Endothelial cell of umbilical vein (primary cell): ENCODE measurements around the gene MCF2L. TPM values are rescaled to one million over a fixed set of nuclear protein-coding genes. Genes with fewer than 3 reads are reported as not detected.

Experiments used
- BruUV-seq: library from RNA; stranded (reverse); fragments of 400-500 nt; replicated peaks from 2 replicates; lab custom pipeline; 2021; lab: Mats Ljungman, UMichigan
- CTCF ChIA-PET: fragments of 300-600, 350-600 bp; sonication (Branson Sonifier 250); formaldehyde crosslinking; loops from one replicate; lab custom pipeline; 2021; ENCODE audit warnings: antibody characterized with exemption, inconsistent platforms; lab: Charles Lee
- POLR2A ChIA-PET: fragments of 300-600, 350-600 bp; sonication (Branson Sonifier 250); formaldehyde crosslinking; loops from one replicate; lab custom pipeline; 2021; ENCODE audit warnings: antibody characterized with exemption, inconsistent platforms; lab: Charles Lee
- DNase-seq: peaks from one replicate; pipeline ENCODE4 v3.0.0-alpha.2; 2011; ENCODE audit warnings: low read depth, low spot score
- FAIRE-seq: peaks from 2 replicates; lab custom pipeline; 2011; peaks lifted over from hg19 to GRCh38; lab: Jason Lieb, UNC
- H2AFZ ChIP-seq: 2 replicates; pipeline ENCODE4 v1.6.0; 2012; ENCODE audit warnings: low read depth, low read length, control low read depth, inconsistent platforms
- H3K27ac ChIP-seq: 2 replicates; pipeline ENCODE4 v1.5.1; 2011; ENCODE audit warnings: low read depth, mild to moderate bottlenecking, control low read depth, low read length, moderate library complexity; ENCODE audit not compliant: insufficient read depth
- H3K27me3 ChIP-seq, 2 experiments: 2 replicates each; pipeline versions ENCODE4 v1.6.0 to v1.6.1; 2011; ENCODE audit warnings: low read length in 2 of 2, mixed read lengths in 1 of 2; ENCODE audit not compliant: control insufficient read depth in 2 of 2, insufficient read depth in 2 of 2
- H3K36me3 ChIP-seq, 2 experiments: 2 replicates in 1 of 2; 3 replicates in 1 of 2; pipeline ENCODE4 v1.5.1; 2011; ENCODE audit warnings: low read length in 2 of 2, mild to moderate bottlenecking in 1 of 2, moderate library complexity in 1 of 2; ENCODE audit not compliant: control insufficient read depth in 2 of 2, insufficient read depth in 2 of 2; ENCODE audit errors: extremely low read depth in 1 of 2
- H3K4me1 ChIP-seq: 3 replicates; pipeline ENCODE4 v1.5.1; 2011; ENCODE audit warnings: mild to moderate bottlenecking, low read length; ENCODE audit not compliant: control insufficient read depth, insufficient read depth; ENCODE audit errors: extremely low read depth
- H3K4me2 ChIP-seq: 2 replicates; pipeline ENCODE4 v1.6.1; 2011; ENCODE audit warnings: low read length, control low read depth, mixed read lengths; ENCODE audit not compliant: insufficient read depth
- H3K4me3 ChIP-seq, 3 experiments: fragments of 200-600 bp in 1 of 3; sonication (generic), shearing (Covaris generic) in 1 of 3; replicated peaks in 1 of 3; 2 replicates each; pipeline ENCODE4 v1.5.1; 2011 to 2016; ENCODE audit warnings: control low read depth in 3 of 3, low read length in 3 of 3, mild to moderate bottlenecking in 2 of 3, inconsistent platforms in 1 of 3, low read depth in 1 of 3, moderate library complexity in 1 of 3; ENCODE audit not compliant: insufficient read depth in 1 of 3
- H3K79me2 ChIP-seq: 2 replicates; pipeline ENCODE4 v1.6.0; 2012; ENCODE audit warnings: low read length, inconsistent platforms; ENCODE audit not compliant: control insufficient read depth, insufficient read depth
- H3K9ac ChIP-seq: replicated peaks from 2 replicates; pipeline ENCODE3; 2011; ENCODE audit warnings: low read length, control low read depth; ENCODE audit not compliant: insufficient read depth; ENCODE audit errors: extremely low read depth
- H3K9me1 ChIP-seq: replicated peaks from 3 replicates; pipeline ENCODE4 v1.6.0; 2011; ENCODE audit warnings: mild to moderate bottlenecking, low read length; ENCODE audit not compliant: control insufficient read depth, insufficient read depth; ENCODE audit errors: extremely low read depth
- H3K9me3 ChIP-seq: replicated peaks from 2 replicates; pipeline ENCODE4 v1.5.1; 2012; ENCODE audit warnings: low read length, inconsistent platforms; ENCODE audit not compliant: control insufficient read depth, insufficient read depth
- H4K20me1 ChIP-seq: replicated peaks from 2 replicates; pipeline ENCODE3; 2011; ENCODE audit warnings: mild to moderate bottlenecking, low read length; ENCODE audit not compliant: control insufficient read depth, insufficient read depth; ENCODE audit errors: extremely low read depth
- EZH2 ChIP-seq: IDR thresholded peaks from 2 replicates; pipeline ENCODE4 v1.6.1; 2012; ENCODE audit warnings: borderline replicate concordance, low read depth, mild to moderate bottlenecking, moderate library complexity, low read length, inconsistent platforms; ENCODE audit not compliant: severe bottlenecking
- FOS ChIP-seq: IDR thresholded peaks from 2 replicates; pipeline ENCODE4 v1.6.1; 2011; ENCODE audit warnings: mild to moderate bottlenecking, low read length, moderate library complexity, borderline replicate concordance; ENCODE audit not compliant: insufficient read depth
- GATA2 ChIP-seq: IDR thresholded peaks from 2 replicates; pipeline ENCODE4 v1.7.0; 2011; ENCODE audit warnings: low read depth, mild to moderate bottlenecking, moderate library complexity, mixed read lengths, low read length; ENCODE audit not compliant: insufficient read length, insufficient read depth
- JUN ChIP-seq: IDR thresholded peaks from 2 replicates; pipeline ENCODE4 v1.6.1; 2011; ENCODE audit warnings: borderline replicate concordance, low read depth; ENCODE audit not compliant: insufficient read length, insufficient read depth
- MYC ChIP-seq: IDR thresholded peaks from one replicate; pipeline ENCODE4 v1.6.1; 2011; ENCODE audit warnings: mild to moderate bottlenecking, low read depth, low read length
- POLR2AphosphoS5 ChIP-seq: IDR thresholded peaks from 2 replicates; pipeline ENCODE4 v1.6.1; 2012; ENCODE audit warnings: low read depth, mild to moderate bottlenecking, control low read depth, low read length, moderate library complexity; ENCODE audit not compliant: insufficient read depth
- dilution Hi-C: fragments of 300-500 bp; cut with MboI; formaldehyde crosslinking; loops from one replicate; pipeline ENCODE4 v1.15.0; 2019; ENCODE audit warnings: low sequenced_read_pairs; ENCODE audit not compliant: extremely low pct_ligation_motif_present
- intact Hi-C: fragments of 100-400 bp; cut with micrococcal nuclease; formaldehyde crosslinking; loops from one replicate; pipeline ENCODE4 v1.10.0; 2022
- polyA plus RNA-seq, 4 experiments: library from polyadenylated mRNA; depleted of rRNA in 3 of 4; stranded (reverse) in 3 of 4; unstranded in 1 of 4; fragments of >200 nt; gene quantifications; 2 replicates each; pipeline versions ENCODE4 v1.2.1 to v1.2.3, GENCODE V29; 2011 to 2012; ENCODE audit warnings: missing spikeins in 1 of 4
- total RNA-seq: library from RNA; stranded (reverse); gene quantifications from 2 replicates; pipeline ENCODE4 v1.2.3, GENCODE V29; 2021
- TF ChIP-seq, protein P1 (sequence below): IDR thresholded peaks from 2 replicates; pipeline ENCODE4 v1.6.1; 2011; ENCODE audit not compliant: insufficient read depth, insufficient read length

The MCF2L gene
- total and polyA plus RNA-seq, 2 donors (not counting 3 experiments of a cell fraction or from before 2014, with no cell fraction given) = 0.33 to 0.58 TPM

DNA sequence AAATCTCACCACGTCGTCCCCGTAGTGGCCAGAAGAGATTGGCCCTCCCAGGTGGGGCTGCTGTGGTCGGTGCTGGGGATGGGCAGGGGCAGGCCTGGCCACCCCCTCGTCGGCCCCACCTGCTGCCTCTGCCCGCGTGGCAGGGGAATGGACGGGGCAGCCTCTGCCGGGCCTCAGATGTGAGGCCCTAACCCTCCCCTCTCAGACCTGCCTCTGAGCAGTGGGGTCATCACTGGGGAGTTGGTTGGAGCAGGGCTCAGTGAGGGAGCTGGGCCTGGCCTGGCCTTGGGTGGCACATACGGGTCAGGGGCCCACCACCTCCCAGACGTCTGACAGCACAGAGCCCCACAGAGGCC is 41.5 kb downstream of the MCF2L start:
- no peak overlapping the region for H3K9ac ChIP-seq
- no peak overlapping the region for H3K4me2 ChIP-seq
- no peaks in the 10 kb centered on the region for H3K36me3 ChIP-seq
- CTCF ChIA-PET = interaction anchor here (0.8 kb wide), 1 partner anchor 19 kb away, joined by 4 read pairs; no protein-coding TSS in a partner anchor
- H3K4me3 ChIP-seq = no peak overlapping the region
- no peaks in the 10 kb centered on the region for H3K9me1 ChIP-seq
- FAIRE-seq (no peak), DNase-seq (no peak)
- H3K27me3 ChIP-seq = no peaks in the 10 kb centered on the region
- TF ChIP-seq FOS = no peak
- TF ChIP-seq, protein P1, sequence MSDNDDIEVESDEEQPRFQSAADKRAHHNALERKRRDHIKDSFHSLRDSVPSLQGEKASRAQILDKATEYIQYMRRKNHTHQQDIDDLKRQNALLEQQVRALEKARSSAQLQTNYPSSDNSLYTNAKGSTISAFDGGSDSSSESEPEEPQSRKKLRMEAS = no peak
- TF ChIP-seq MYC = no peak
- no peak for TF ChIP-seq JUN
- no peak for TF ChIP-seq GATA2
- dilution Hi-C loops = no loop called here
- intact Hi-C loops = no loop called here
- H3K9me3 ChIP-seq = no peaks in the 10 kb centered on the region
- H3K4me1 ChIP-seq = no peaks in the 10 kb centered on the region
- H4K20me1 ChIP-seq = no peaks in the 10 kb centered on the region
- BruUV-seq = no TSS peak
- no peaks in the 10 kb centered on the region for H3K79me2 ChIP-seq
- H3K27ac ChIP-seq = no peak overlapping the region
- POLR2A ChIA-PET = no interaction called here
- H2AFZ ChIP-seq = no peak overlapping the region

DNA sequence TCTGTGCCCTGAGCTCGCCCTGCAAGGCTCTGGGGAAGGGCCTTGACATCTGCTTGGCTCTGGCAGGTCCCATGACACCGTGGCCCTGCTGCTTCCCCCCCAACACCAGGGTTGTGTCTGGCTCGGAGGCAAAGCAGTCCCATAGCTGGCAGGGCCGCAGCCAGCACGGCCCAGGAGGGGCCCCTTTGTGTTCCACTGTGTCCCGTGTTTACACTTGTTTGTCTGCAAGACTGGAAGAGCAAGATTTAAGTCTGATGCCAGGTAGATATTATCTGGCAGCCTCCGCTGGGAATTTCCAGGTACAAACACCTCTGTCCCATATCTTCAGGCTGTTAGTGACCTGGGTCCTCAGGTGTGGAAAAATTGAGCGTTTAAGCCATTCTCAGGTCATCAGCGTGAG is 44.3 kb downstream of the MCF2L start:
- Histone ChIP-seq H3K9me1 (no peaks in the 10 kb centered on the region), H3K27ac (no peak overlapping the region), H3K27me3 (no peaks in the 10 kb centered on the region), H3K79me2 (no peaks in the 10 kb centered on the region), H3K4me3 (no peak overlapping the region), H3K9me3 (no peaks in the 10 kb centered on the region), H3K36me3 (no peaks in the 10 kb centered on the region), H4K20me1 (no peaks in the 10 kb centered on the region), H3K4me1 (no peaks in the 10 kb centered on the region), H2AFZ (no peak overlapping the region), H3K9ac (no peak overlapping the region), H3K4me2 (no peak overlapping the region)
- TF ChIP-seq MYC (no peak), FOS (no peak), POLR2AphosphoS5 (no peak), JUN (no peak), EZH2 (no peak), GATA2 (no peak)
- DNase-seq (no peak), FAIRE-seq (no peak)
- intact Hi-C loops (no loop called here), dilution Hi-C loops (no loop called here)
- BruUV-seq = no TSS peak
- ChIA-PET POLR2A (no interaction called here), CTCF (interaction anchor here (1.2 kb wide), 1 partner anchor 18 kb away, joined by 4 read pairs; no protein-coding TSS in a partner anchor)
